CD4-positive, alpha-beta T cell treated with Interferon gamma for 1 hour (primary cell): Measurements from ENCODE around the gene ABITRAM.
"Not testable (repeated sequence)": the region's sequence is repeated elsewhere in the genome, so short reads cannot be mapped to it uniquely, and the experiment has no call there.

ENCODE experiments used
- DNase-seq: peaks from one replicate; pipeline ENCODE4 v3.0.0-alpha.2; 2020

The ABITRAM gene

DNA sequence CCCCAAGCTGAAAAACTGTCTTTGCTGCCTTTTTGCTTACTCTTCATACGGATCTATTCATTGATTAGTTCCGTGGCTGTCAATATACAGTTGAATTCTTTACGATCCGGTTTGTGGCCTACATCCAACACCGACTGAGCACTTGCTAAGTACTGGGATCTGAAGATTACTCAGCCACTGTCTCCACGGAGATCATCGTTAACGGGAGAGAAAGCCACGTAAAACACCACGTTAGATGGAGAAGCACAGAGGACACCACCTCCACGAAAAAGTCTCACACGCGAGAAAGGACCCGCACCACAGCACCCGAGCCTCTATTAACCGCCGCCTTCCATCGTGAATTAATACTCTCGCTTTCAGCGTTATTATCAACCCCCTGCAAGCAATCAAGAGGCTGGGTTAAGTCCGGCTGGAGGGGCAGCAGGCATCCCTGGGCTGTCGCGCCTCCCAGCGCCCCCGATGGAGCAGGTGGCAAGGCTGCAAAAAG, 926 bp upstream of the ABITRAM start:
- no peak for DNase-seq

DNA sequence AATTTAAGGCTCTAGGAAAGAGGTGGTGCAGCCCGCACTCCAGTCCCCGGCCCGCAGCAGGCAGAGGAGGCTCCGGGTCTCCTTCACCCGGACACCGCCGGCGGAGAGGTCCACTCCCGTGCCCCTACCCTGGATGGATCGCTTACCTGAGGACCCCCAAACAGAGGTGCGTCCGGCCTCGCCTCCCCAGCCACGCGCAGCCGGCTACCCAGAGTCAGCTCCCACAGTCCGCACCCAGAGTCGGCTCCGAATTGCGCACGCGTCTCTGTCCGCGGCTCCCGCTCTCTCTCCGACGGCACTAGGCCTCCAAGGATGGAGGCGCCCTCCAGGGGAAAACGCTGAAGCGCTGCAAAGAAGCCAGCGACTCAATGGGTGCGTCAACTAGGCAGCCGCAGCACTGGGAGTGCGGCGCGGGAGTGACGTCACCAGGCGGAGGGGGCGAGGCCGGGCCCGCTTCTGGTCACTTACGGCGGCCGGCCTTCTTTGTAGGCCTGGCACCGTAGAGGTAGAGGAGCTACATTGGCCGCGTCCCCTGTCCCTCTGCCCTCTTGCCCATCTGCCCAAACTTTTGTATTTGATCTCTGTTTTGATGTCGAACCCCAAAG, 380 bp upstream of the ABITRAM start, which contains the start of gene ELP1:
Gene ELP1 (minus strand): TSS at position 407 of the 605 bp plus-strand sequence. CDS start 2,978 bp downstream, outside the sequence.
- peak; percentile 91 for DNase-seq

DNA sequence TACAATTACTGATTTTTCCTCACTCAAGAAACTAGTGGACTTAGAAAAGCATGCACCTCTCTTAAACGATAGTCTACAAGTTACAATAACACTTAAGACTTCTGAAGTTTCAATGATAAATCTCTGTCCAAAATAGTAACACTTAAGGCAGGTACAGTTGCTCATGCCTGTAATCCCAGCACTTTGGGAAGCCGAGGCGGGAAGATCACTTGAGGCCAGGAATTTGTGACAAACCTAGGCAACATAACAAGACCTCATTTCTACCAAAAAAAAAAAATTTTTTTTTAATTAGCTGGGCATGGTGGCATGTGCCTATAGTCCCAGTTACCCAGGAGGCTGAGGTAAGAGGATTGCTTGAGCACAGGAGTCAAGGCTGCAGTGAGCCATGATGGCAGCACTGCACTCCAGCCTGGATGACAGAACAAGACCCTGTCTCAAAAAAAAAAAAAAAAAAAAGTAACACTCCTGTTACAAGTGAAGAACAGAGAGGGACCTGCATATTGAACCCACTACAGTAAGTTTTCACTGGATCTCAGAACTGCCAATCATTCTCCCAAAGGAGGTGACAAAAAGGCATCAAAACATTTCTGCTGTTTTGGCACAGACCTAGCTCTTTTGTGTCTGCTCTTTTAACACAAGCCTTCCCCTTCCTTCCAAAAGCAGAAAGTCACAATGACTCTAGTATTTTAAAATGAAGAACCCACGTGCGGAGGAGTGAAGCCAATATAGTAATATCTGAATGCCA, 3.5 kb downstream of the ABITRAM start:
- DNase-seq: no peak

DNA sequence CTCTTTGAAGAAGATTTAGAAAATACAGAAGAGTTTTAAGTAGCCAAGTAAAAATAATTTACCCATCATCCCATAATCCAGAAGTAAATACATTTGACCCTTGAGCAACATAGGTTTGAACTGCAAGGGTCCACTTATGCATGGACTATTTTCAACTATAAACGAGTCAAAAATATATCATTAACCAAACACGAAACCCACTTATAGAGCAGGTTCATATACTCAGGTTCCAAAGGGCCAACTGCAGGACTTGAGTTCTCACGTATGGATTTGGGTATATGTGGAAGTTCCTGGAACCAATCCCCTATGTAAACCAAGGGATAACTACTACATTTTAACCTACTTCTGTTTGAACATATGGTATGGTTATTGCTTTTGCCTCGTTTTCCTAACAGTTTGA, 5.8 kb downstream of the ABITRAM start:
- no peak for DNase-seq

DNA sequence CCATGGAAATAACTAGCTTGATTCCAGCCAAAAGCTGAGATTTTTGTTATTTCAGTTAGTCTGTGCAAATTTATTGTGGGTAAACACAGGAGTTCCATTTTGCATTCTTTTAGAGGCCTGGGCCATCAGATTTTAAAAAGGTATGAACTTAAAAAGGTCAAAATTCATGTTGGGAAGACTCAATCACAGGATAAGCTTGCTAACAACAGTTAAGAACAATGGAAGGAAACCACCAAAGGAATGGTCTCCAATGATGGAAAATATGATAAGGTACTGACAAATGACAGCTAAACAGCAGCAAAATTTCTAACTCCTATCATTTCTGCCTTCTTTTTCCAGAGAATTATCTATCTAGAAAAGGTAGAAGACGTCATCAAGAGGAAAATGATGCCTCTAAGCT, 16.0 kb downstream of the ABITRAM start:
- DNase-seq: no peak

DNA sequence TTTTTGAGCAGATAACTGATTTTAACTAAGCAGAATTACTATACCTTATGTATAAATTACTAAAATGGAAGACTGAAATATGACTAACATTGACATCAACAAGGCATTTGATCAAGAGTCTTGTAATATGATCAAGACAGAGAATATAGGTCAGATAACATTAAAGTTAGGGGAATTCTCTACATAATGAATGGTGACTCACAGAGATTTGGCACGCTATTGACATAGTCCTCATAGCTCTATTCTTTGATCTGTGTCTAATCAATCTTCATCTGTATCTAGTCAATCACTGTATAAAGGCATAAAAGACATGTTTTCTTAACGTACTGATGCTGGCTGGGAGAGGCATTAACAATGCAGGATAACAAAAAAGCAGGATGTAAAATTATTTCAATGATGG, 17.4 kb downstream of the ABITRAM start:
- no peak for DNase-seq

DNA sequence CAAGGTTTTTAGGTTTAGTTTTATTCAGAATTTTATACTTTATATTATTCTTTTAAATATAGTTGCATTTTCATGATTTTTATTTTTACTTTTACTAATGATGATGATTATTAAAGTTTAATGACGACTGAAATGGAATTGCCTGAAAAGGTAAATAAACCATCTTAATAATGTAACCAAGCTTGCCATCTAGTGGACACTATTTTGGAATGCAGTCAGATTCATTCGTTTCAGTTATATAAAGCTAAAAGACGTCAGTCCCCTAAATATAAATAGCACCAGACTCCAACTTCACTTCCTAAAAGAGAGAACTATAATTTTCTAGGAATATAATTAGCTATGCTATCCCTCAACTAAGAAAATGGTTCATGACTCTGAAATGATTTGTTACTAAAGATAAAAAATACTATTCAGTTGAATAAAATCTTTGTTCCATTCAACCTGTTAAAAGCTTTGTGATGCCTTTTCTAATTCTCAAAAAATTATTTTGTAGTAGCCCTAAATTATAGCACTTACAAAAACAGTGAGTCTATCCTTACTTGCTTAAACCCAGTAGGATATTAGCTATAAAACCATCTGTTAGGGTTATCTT, 19.9 kb downstream of the ABITRAM start:
- no peak for DNase-seq

DNA sequence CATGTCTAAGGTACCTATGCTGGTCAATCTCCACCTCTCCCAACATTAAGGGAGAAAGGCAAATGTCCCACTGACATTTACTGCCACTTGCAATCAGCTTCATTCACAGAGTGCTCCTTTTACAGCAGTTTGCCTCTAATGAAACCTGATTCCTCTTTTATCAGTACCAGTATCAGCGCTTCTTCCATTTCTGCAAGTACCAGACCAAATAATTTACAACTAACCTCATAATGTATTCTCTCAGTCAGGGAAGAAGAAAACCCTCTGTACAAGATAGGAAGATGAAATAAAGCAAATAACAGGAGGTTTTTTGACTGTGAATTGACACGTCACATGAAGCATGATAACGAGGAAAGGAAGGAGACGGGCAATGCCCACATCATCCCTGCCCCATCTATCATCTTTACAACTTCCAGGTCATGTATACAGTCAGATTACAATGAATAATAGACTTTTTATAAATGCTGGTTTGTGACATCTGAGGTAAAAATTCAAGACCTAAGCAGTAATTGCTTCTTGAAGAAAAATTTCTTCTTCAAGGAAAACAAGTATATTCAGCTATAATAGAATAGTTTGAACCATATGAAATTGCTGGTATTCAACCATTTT, 21.9 kb downstream of the ABITRAM start:
- no peak for DNase-seq

DNA sequence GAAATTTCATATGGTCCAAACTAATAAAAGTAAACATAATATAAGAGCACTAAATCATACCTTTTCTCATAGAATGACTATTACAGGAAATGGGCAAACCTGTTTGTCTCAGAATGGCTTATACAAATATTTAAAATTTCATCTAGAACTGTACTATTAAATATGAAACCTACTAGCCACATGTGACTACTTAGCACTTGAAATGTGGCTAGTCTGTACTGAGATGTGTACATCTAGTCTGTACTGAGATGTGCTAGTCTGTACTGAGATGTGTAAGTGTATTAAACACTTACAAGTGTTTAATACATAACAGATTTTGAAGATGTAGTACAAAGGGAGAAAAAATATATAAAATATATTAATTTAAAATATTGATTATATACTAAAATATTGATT, 22.4 kb downstream of the ABITRAM start:
- no peak for DNase-seq

DNA sequence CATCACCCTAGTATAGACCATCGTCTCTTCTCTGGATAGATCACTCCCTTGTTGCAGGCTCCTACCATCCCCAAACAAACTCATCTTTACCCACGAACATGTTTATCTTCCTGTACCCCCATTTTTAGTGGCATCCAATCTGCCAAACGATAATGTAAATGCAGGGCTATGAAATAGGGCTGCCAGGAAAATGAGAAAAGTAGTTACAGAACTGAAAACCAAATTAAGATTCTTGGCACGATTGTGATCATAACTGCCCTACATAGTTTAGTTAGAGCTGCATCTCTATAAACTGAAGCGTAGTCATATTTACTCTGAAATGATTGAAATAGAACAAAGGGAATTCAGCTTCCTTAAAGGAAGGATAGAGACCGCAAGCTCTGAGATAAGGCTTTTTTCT, 26.1 kb downstream of the ABITRAM start:
- DNase-seq: no peak

DNA sequence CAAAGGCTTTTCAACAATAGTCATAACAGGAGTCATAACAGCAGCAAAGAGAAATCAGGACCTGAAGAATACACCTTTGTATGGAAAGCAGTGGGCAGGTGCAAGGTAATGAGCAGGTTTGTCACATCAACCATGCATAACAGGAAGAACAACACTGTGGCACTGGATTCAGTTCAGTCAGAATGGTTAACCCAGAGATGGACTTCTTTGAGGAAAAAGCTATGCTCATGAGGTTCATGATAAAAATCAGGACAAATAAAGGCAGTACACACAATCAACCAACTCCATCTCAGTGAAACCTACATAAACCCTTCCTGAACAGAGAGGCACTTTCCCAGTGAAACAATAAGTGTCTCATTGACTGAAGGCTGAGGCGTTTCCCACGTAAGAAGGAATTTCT, 27.0 kb downstream of the ABITRAM start:
- DNase-seq: no peak

DNA sequence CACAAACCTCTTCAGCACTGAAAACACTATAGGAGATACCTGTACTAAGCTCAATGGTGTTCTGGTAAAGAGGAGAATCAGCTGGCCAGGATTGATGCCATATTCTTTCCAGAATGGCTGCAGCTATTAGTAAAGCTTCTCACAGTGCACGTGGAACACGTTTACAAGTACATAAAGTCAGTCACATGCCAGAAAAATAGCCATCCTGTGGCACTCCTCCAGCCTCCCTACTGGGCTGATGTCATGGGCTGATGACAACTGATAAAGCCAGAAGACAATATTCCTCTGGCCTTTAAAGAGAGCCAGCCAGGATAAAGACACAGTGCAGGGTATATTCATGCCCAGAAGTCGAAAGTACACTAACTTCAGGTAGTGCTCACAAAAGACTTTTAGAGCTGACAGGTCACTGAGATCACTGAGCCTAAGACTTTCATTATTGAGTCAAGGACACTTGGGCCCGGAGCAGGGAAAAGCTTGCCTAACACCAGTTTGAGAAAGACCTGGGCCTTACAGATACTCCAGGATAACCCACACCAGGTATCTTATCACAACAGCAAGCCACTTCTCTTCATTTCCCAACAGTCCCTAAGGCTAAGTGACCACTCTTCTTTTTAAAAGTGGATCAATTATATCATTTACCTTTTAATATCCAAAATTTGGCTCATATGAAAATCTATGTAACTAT, 29.4 kb downstream of the ABITRAM start:
- DNase-seq: no peak

DNA sequence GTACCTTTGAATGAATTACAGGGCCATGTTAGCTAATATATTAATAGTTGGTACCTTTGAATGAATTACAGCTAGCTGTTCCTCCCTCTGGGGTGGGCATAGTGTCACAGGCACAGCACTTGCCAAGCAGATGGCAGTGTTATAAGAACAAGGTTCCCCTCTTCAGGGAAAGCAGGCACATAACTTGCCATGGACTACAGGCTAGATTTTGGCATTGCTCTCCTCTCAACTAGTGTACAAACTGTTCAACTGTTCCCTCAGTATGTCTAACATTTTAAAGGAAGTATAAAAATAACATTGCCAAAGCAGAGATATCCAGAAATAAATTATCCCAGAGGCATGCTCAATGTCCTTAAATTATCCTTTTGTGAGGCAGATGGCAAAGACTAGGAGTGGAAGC, 33.7 kb downstream of the ABITRAM start:
- DNase-seq: no peak

DNA sequence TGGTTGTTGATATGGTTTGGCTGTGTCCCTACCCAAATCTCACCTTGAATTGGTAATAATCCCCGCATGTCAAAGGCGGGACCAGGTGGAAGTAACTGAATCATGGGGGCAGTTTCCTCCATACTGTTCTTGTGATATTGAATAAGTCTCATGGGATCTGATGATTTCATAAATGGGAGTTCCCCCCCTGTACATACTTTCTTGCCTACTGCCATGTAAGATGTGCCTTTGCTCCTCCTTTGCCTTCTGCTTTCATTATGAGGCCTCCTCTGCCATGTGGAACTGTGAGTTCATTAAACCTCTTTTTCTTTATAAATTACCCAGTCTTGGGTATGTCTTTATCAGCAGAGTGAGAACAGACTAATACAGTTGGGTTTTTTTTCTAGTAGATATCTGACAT, 37.2 kb downstream of the ABITRAM start:
- DNase-seq: not testable (repeated sequence)

DNA sequence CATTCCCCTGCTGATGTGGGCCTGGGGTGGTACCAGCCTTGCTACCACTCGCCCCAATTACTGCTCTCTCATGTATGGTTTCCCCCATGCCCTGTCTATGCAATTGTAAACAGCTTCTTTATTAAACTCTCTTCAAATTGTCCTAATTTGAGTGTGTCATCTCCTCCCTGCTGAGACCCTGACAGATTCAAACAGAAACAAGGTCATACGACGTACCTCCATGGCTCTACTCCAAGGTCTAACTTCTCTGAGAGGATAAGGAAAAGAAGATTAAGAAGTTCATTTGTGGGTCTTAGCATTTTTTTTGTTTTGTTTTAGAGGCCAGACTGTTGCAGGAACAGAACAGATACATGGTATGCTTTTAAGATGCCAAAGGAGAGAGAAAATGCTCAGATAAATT, 38.0 kb downstream of the ABITRAM start:
- DNase-seq: no peak

DNA sequence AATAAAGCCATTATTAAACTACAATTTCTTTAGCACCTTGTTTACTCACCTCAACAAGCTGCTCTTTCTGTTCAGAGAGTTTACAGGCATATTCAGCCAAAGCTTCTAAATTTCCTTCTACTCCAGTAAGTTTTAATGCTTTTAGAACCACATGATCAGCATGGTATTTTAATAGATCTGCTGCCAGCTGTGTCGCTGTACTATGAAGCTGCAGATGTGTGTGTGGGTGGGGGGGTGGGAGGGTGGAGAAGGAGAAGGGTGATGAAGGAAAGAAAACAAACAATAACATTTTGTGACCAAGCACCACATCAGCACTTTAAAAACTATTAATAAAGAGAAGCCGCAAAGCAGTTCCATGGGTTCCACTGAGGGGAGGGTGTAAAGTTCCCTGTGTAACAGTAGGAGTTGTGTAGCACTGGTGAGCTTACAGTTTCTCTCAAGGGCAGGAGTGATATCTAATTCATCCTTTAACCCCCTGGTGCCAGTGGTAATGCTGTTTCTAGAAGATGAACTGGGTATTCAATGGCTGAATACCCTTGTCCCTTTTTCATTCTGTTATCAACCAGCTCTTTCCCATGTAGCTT, 38.5 kb downstream of the ABITRAM start:
- DNase-seq: no peak

DNA sequence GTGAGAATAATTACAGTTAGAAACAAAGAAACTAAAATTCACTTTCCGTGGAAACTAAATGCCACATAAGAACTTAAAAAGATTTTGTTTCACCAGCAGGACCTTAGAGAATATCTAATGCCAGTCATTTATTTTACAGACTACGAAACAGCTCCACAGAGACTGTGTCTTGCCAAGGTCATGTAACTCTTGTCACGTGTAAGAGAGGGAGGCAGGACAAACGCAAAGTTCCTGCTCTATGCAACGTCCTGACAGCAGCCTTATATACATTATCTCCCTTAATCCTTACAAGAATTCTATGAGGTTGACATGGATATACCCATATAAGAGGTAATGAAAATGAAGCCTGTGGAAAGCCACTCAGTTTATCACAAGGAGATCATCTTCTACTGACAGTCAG, 39.7 kb downstream of the ABITRAM start:
- no peak for DNase-seq

DNA sequence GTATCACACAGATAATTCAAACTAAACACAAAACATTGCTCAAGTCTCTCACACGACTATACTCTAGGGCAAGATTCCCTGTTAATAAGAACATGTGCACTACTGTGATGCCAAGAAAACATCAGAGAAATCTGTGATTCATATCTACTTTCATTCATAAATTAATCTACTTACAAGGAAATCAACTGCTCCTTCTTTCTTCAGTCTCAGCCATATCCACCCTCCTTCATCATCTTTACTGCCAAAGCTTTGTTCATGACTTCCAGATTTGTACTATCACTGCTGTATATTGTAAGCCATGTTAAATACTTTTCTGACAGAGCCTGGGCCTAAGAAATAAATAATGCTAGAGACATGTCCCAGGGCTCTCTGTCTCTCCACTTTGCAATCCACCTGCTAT, 44.0 kb downstream of the ABITRAM start:
- DNase-seq: no peak

DNA sequence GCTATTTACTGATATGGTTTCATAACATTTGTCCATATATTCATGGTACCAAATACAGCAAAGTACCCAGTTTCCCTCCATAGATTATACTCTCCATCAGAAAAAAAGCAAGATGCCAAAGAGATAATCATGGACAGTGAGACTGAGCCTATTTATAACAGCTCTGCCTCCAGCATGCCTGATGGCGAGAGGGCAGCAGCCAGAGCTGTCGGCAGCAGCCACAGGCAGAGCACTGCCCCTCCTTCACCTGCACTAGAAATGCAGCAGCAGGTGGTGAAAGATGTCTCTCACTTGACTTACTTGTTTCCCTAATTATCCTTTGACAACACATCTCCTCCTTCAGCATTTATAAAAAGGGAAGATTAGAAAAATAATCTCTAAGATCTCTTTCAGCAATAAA, 46.7 kb downstream of the ABITRAM start:
- DNase-seq: no peak

DNA sequence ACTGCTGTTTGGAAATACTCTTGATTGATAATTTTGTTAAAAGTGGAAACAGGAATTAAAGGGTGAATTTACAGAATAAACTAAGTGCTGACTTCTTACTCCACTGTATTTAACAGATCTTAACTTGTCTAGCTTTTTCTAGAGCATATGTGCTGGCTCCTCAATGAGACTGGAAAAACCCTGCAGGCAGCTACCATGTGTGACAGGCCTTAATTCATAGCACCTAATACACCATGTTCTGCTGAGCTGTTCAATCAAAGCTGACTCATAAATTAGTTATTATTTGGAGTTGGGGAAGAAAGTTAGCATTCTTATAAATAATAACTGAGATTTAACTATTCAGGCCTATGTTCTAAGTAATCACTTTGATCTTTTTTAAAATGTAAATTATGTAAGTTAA, 49.7 kb downstream of the ABITRAM start:
- no peak for DNase-seq
